HepG2 (cell line): ENCODE results near the gene ZC3H13. TPM values are rescaled to one million over a fixed set of nuclear protein-coding genes. Genes with fewer than 3 reads are reported as not detected.

ENCODE experiments used
- ATAC-seq: fragments of 200-7000 bp; cut with Tn5 transposase; 3 replicates; pipeline ENCODE4 v1.9.1; 2020; ENCODE audit warnings: mild to moderate bottlenecking, moderate library complexity
- BruUV-seq: library from RNA; stranded (reverse); fragments of 400-500 nt; replicated peaks from 2 replicates; lab custom pipeline; 2021; lab: Mats Ljungman, UMichigan
- CTCF ChIA-PET: fragments of 300-600 bp; formaldehyde crosslinking; extraction: SDS; loops from one replicate; lab custom pipeline; 2021; ENCODE audit warnings: low total read pairs, inconsistent platforms, low intra/inter-chr PET ratio; lab: Yijun Ruan, JAX
- POLR2A ChIA-PET: fragments of 350-600 bp; sonication (Branson Sonifier 250); formaldehyde crosslinking; loops from one replicate; lab custom pipeline; 2020; ENCODE audit warnings: antibody characterized with exemption, inconsistent platforms; lab: Yijun Ruan, JAX
- DNase-seq: peaks from one replicate; pipeline ENCODE4 v3.0.0-alpha.2; 2015; ENCODE audit warnings: low spot score
- FAIRE-seq: peaks from 3 replicates; lab custom pipeline; 2011; peaks lifted over from hg19 to GRCh38; lab: Jason Lieb, UNC
- H2AFZ ChIP-seq: one replicate; pipeline ENCODE4 v1.6.1; 2011; ENCODE audit warnings: low read length, inconsistent platforms
- H3K27ac ChIP-seq: fragments of 300-600 bp; 3 replicates; pipeline ENCODE4 v1.8.0; 2011; ENCODE audit warnings: mixed run types, mild to moderate bottlenecking, mixed read lengths, low read length, inconsistent platforms; ENCODE audit not compliant: insufficient read depth; ENCODE audit errors: extremely low read length
- H3K27me3 ChIP-seq, 2 experiments: fragments of 200-600 bp in 1 of 2; 2 replicates in 1 of 2; 3 replicates in 1 of 2; pipeline versions ENCODE4 v1.6.0 to v1.8.0; 2011; ENCODE audit warnings: low read length in 2 of 2, mild to moderate bottlenecking in 2 of 2, moderate library complexity in 2 of 2, inconsistent platforms in 1 of 2; ENCODE audit not compliant: insufficient read depth in 2 of 2, control insufficient read depth in 1 of 2
- H3K36me3 ChIP-seq, 2 experiments: fragments of 200-600 bp in 1 of 2; replicated peaks in 1 of 2; 2 replicates in 1 of 2; 3 replicates in 1 of 2; pipeline versions ENCODE4 v1.5.1 to v1.8.0; 2011; ENCODE audit warnings: low read length in 2 of 2, inconsistent platforms in 1 of 2; ENCODE audit not compliant: insufficient read depth in 2 of 2, control insufficient read depth in 1 of 2
- H3K4me1 ChIP-seq: 2 replicates; pipeline ENCODE4 v1.5.1; 2012; ENCODE audit warnings: low read length, inconsistent platforms; ENCODE audit not compliant: insufficient read depth
- H3K4me2 ChIP-seq: 2 replicates; pipeline ENCODE4 v1.6.0; 2011; ENCODE audit warnings: low read depth, low read length, inconsistent platforms
- H3K4me3 ChIP-seq, 3 experiments: fragments of 200-600 bp in 1 of 3; sonication (generic), shearing (Covaris generic) in 1 of 3; replicated peaks in 1 of 3; 2 replicates each; pipeline ENCODE4 v1.5.1; 2011 to 2016; ENCODE audit warnings: low read length in 3 of 3, inconsistent platforms in 2 of 3, low read depth in 2 of 3, mild to moderate bottlenecking in 2 of 3, control low read depth in 1 of 3, mixed read lengths in 1 of 3; ENCODE audit not compliant: insufficient read depth in 1 of 3
- H3K79me2 ChIP-seq: one replicate; pipeline ENCODE4 v1.6.1; 2011; ENCODE audit warnings: low read length, inconsistent platforms; ENCODE audit not compliant: insufficient read depth
- H3K9ac ChIP-seq: 2 replicates; pipeline ENCODE4 v1.6.0; 2011; ENCODE audit warnings: mild to moderate bottlenecking, low read depth, low read length, inconsistent platforms; ENCODE audit not compliant: insufficient read depth
- H3K9me3 ChIP-seq: 2 replicates; pipeline ENCODE4 v1.5.1; 2012; ENCODE audit warnings: mild to moderate bottlenecking, low read length
- H4K20me1 ChIP-seq: 2 replicates; pipeline ENCODE4 v1.6.0; 2011; ENCODE audit warnings: inconsistent platforms, mild to moderate bottlenecking, low read length, moderate library complexity; ENCODE audit not compliant: insufficient read depth
- ARNTL ChIP-seq: sonication (generic); formaldehyde crosslinking; IDR thresholded peaks from 2 replicates; pipeline ENCODE4 v1.4.0; 2020; ENCODE audit warnings: mild to moderate bottlenecking, missing genetic modification reagents
- ELF3 ChIP-seq: IDR thresholded peaks from 2 replicates; pipeline ENCODE4 v1.6.1; 2016; ENCODE audit warnings: missing genetic modification reagents, missing compliant biosample characterization
- IRF2 ChIP-seq: IDR thresholded peaks from 2 replicates; pipeline ENCODE4 v1.6.1; 2018; ENCODE audit warnings: missing genetic modification reagents, missing compliant biosample characterization
- NKX3-1 ChIP-seq: sonication (generic); formaldehyde crosslinking; IDR thresholded peaks from 2 replicates; pipeline ENCODE4 v1.5.0; 2020; ENCODE audit warnings: missing genetic modification reagents
- SAP130 ChIP-seq: IDR thresholded peaks from 2 replicates; pipeline ENCODE4 v1.6.1; 2016; ENCODE audit warnings: low read depth
- SOX5 ChIP-seq: IDR thresholded peaks from 2 replicates; pipeline ENCODE4 v1.6.1; 2016; ENCODE audit warnings: borderline replicate concordance
- ZNF180 ChIP-seq: sonication (generic); formaldehyde crosslinking; IDR thresholded peaks from 2 replicates; pipeline ENCODE4 v1.4.0; 2020; ENCODE audit warnings: low read depth, missing genetic modification reagents, borderline replicate concordance
- ZNF20 ChIP-seq: sonication (generic); formaldehyde crosslinking; IDR thresholded peaks from 2 replicates; pipeline ENCODE4 v1.4.0; 2020; ENCODE audit warnings: mild to moderate bottlenecking, moderate library complexity, missing genetic modification reagents
- ZNF225 ChIP-seq: sonication (generic); formaldehyde crosslinking; IDR thresholded peaks from 2 replicates; pipeline ENCODE4 v1.4.0; 2020; ENCODE audit warnings: mild to moderate bottlenecking, missing genetic modification reagents
- ZNF660 ChIP-seq: sonication (generic); formaldehyde crosslinking; IDR thresholded peaks from 2 replicates; pipeline ENCODE4 v1.5.1; 2020; ENCODE audit warnings: mild to moderate bottlenecking, low read depth, missing genetic modification reagents, borderline replicate concordance
- ZNF709 ChIP-seq: sonication (generic); formaldehyde crosslinking; IDR thresholded peaks from 2 replicates; pipeline ENCODE4 v1.5.0; 2020; ENCODE audit warnings: mild to moderate bottlenecking, missing genetic modification reagents
- ZNF740 ChIP-seq: sonication (generic); formaldehyde crosslinking; IDR thresholded peaks from 2 replicates; pipeline ENCODE4 v1.4.0; 2020; ENCODE audit warnings: missing genetic modification reagents
- WGBS: methylation state at CpG from one replicate; pipeline ENCODE4 v1.1.6; 2017; ENCODE audit warnings: low lambda C conversion rate; 5-methylcytosine and 5-hydroxymethylcytosine counted together
- in situ Hi-C: cut with HindIII; loops from 2 replicates; pipeline ENCODE4 v1.10.0; 2017; ENCODE audit warnings: low pct_unique_long_range_greater_than_20kb; ENCODE audit not compliant: extremely low pct_ligation_motif_present
- intact Hi-C: fragments of 100-400 bp; cut with micrococcal nuclease; formaldehyde crosslinking; loops from one replicate; pipeline ENCODE4 v1.10.0; 2022; ENCODE audit not compliant: unreplicated experiment
- polyA plus RNA-seq, 8 experiments: library from polyadenylated mRNA; depleted of rRNA in 3 of 8; stranded (reverse) in 7 of 8; unstranded in 1 of 8; fragments of >200 nt; fragmentation: Illumina TruSeq in 4 of 8; extraction: Trizol in 4 of 8; gene quantifications; 2 replicates each; pipeline versions ENCODE4 v1.2.1 to v1.2.3, GENCODE V29; 2011 to 2016; ENCODE audit warnings: low read depth in 4 of 8, missing spikeins in 1 of 8, mixed read lengths in 1 of 8; ENCODE audit not compliant: insufficient read depth in 1 of 8
- total RNA-seq, 5 experiments: library from RNA; depleted of rRNA; stranded (reverse); fragments of >200 nt; fragmentation: Illumina TruSeq; extraction: Trizol; gene quantifications; 2 replicates each; pipeline ENCODE4 v1.2.3, GENCODE V29; 2016; ENCODE audit warnings: low read depth in 1 of 5
- TF ChIP-seq, protein P1 (sequence below): sonication (generic); formaldehyde crosslinking; conservative IDR thresholded peaks from 2 replicates; pipeline ENCODE4 v1.8.0; 2022; ENCODE audit warnings: missing genetic modification reagents
- TF ChIP-seq, protein P2 (sequence below): sonication (generic); formaldehyde crosslinking; IDR thresholded peaks from 2 replicates; pipeline ENCODE4 v1.8.0; 2022; ENCODE audit warnings: mild to moderate bottlenecking, missing genetic modification reagents, moderate library complexity

Gene ZC3H13
- total and polyA plus RNA-seq, 2 of the 13 experiments (the other 11 are each of a cell fraction or from before 2014, with no cell fraction given), result 2.7 to 23.5 TPM

GRCh38 chr13:46102255-46102605 is 49.7 kb upstream of the ZC3H13 start:
- Histone ChIP-seq H3K4me1 (peaks cover 92% of the 10 kb centered on the region), H3K4me2 (peak overlapping the region; percentile 80), H4K20me1 (no peaks in the 10 kb centered on the region), H2AFZ (no peak overlapping the region), H3K4me3 (peak overlapping the region; percentile 4 to 82 (median 71); a peak in 4 of 6 replicates), H3K9me3 (no peaks in the 10 kb centered on the region), H3K36me3 (peaks cover 6 to 16% of the 10 kb centered on the region in 2 experiments), H3K79me2 (peaks cover 78% of the 10 kb centered on the region), H3K9ac (peak overlapping the region; percentile 75; the same call in 1 of the 2 replicates), H3K27ac (peak overlapping the region; percentile 87), H3K27me3 (no peaks in the 10 kb centered on the region)
- ChIA-PET POLR2A (no interaction called here), CTCF (no interaction called here)
- in situ Hi-C loops (no loop called here), intact Hi-C loops (no loop called here)
- FAIRE-seq (no peak), DNase-seq (no peak), ATAC-seq (no peak)
- no TSS peak for BruUV-seq
- peak; percentile 9; the same call in 1 of the 2 replicates for TF ChIP-seq SAP130 (CRISPR knock-in tag)
- TF ChIP-seq ZNF740 (CRISPR knock-in tag), result no peak
- no peak for TF ChIP-seq NKX3-1 (CRISPR knock-in tag)
- no peak for TF ChIP-seq IRF2
- no peak for TF ChIP-seq ZNF225 (CRISPR knock-in tag)

GRCh38 chr13:46101484-46102254 is 49.1 kb upstream of the ZC3H13 start:
- DNase-seq (no peak), FAIRE-seq (no peak), ATAC-seq (0 out of 3 replicates have a peak, but pooled peaks have one; percentile 17)
- no peak overlapping the region for H2AFZ ChIP-seq
- POLR2A ChIA-PET, result no interaction called here
- H4K20me1 ChIP-seq, result 0 out of 2 replicates have a peak, but pooled peaks cover 2% of the 10 kb centered on the region
- no TSS peak for BruUV-seq
- H3K4me1 ChIP-seq, result peaks cover 92% of the 10 kb centered on the region
- 82% methylated on average over 8 of the region's 8 CpGs for WGBS
- peak overlapping the region; percentile 75 for H3K9ac ChIP-seq
- H3K27me3 ChIP-seq, result no peaks in the 10 kb centered on the region
- H3K4me2 ChIP-seq, result peak overlapping the region; percentile 80
- peak overlapping the region in 2 of 3 experiments; percentile 71 to 82; a peak in 3 of 6 replicates for H3K4me3 ChIP-seq
- peaks cover 8 to 19% of the 10 kb centered on the region in 2 experiments for H3K36me3 ChIP-seq
- no peaks in the 10 kb centered on the region for H3K9me3 ChIP-seq
- CTCF ChIA-PET, result no interaction called here
- H3K79me2 ChIP-seq, result peaks cover 83% of the 10 kb centered on the region
- in situ Hi-C loops (no loop called here), intact Hi-C loops (no loop called here)
- peak overlapping the region; percentile 87 for H3K27ac ChIP-seq
- TF ChIP-seq ZNF20 (CRISPR knock-in tag) (no peak), ARNTL (CRISPR knock-in tag) (no peak), ELF3 (CRISPR knock-in tag) (peak; percentile 41), ZNF180 (CRISPR knock-in tag) (no peak), ZNF709 (CRISPR knock-in tag) (no peak), ZNF660 (CRISPR knock-in tag) (no peak), SOX5 (peak; percentile 54; the same call in 1 of the 2 replicates), SAP130 (CRISPR knock-in tag) (peak; percentile 22; the same call in 1 of the 2 replicates)
- TF ChIP-seq, protein P1, sequence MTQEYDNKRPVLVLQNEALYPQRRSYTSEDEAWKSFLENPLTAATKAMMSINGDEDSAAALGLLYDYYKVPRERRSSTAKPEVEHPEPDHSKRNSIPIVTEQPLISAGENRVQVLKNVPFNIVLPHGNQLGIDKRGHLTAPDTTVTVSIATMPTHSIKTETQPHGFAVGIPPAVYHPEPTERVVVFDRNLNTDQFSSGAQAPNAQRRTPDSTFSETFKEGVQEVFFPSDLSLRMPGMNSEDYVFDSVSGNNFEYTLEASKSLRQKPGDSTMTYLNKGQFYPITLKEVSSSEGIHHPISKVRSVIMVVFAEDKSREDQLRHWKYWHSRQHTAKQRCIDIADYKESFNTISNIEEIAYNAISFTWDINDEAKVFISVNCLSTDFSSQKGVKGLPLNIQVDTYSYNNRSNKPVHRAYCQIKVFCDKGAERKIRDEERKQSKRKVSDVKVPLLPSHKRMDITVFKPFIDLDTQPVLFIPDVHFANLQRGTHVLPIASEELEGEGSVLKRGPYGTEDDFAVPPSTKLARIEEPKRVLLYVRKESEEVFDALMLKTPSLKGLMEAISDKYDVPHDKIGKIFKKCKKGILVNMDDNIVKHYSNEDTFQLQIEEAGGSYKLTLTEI (CRISPR knock-in tag), result no peak
- TF ChIP-seq, protein P2, sequence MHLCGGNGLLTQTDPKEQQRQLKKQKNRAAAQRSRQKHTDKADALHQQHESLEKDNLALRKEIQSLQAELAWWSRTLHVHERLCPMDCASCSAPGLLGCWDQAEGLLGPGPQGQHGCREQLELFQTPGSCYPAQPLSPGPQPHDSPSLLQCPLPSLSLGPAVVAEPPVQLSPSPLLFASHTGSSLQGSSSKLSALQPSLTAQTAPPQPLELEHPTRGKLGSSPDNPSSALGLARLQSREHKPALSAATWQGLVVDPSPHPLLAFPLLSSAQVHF, result no peak
